Thymus (tissue), 11 donors: ENCODE measurements around the gene ABCA6. TPM values are rescaled to one million over a fixed set of nuclear protein-coding genes. Genes with fewer than 3 reads are reported as not detected.
"Not testable (repeated sequence)": the region's sequence is repeated elsewhere in the genome, so short reads cannot be mapped to it uniquely, and the experiment has no call there.

Source experiments
- DNase-seq, 9 donors: peaks; one replicate each; pipeline ENCODE4 v3.0.0-alpha.2; 2013; ENCODE audit warnings: low spot score in 9 of 9, low read depth in 6 of 9, missing footprints in 1 of 9
- H3K27ac ChIP-seq, 2 donors: one replicate each; pipeline ENCODE4 v1.5.1; 2013; ENCODE audit warnings: control low read depth in 1 of 2, low read depth in 1 of 2, low read length in 1 of 2, mild to moderate bottlenecking in 1 of 2, moderate library complexity in 1 of 2
- H3K27me3 ChIP-seq, 2 donors: one replicate each; pipeline ENCODE4 v1.5.1; 2013; ENCODE audit warnings: low read length in 1 of 2; ENCODE audit not compliant: control insufficient read depth in 2 of 2, insufficient read depth in 1 of 2
- H3K36me3 ChIP-seq, 2 donors: one replicate each; pipeline ENCODE4 v1.5.1; 2013; ENCODE audit warnings: low read length in 1 of 2, mild to moderate bottlenecking in 1 of 2, moderate library complexity in 1 of 2; ENCODE audit not compliant: control insufficient read depth in 2 of 2, insufficient read depth in 2 of 2
- H3K4me1 ChIP-seq, 2 donors: one replicate each; pipeline ENCODE4 v1.5.1; 2013; ENCODE audit warnings: low read length in 2 of 2; ENCODE audit not compliant: control insufficient read depth in 2 of 2, insufficient read depth in 2 of 2
- H3K4me3 ChIP-seq, 2 donors: one replicate each; pipeline ENCODE4 v1.5.1; 2013; ENCODE audit warnings: low read length in 2 of 2, control low read depth in 1 of 2, mild to moderate bottlenecking in 1 of 2
- H3K9me3 ChIP-seq, 2 donors: one replicate each; pipeline ENCODE4 v1.5.1; 2013; ENCODE audit warnings: low read length in 1 of 2, mild to moderate bottlenecking in 1 of 2; ENCODE audit not compliant: control insufficient read depth in 2 of 2, insufficient read depth in 1 of 2
- WGBS: extraction: QIAGEN DNeasy Blood & Tissue Kit; methylation state at CpG from one replicate; pipeline ENCODE4 v1.1.7; 2013; 5-methylcytosine and 5-hydroxymethylcytosine counted together
- polyA plus RNA-seq: library from polyadenylated mRNA; stranded (reverse); fragments of 200-250 nt; gene quantifications from one replicate; pipeline ENCODE4 v1.2.3, GENCODE V29; 2013
- total RNA-seq: library from RNA; stranded (reverse); fragments of 120-200 nt; gene quantifications from one replicate; pipeline ENCODE4 v1.2.4, GENCODE V29; 2013
- donor health status: healthy.

Gene ABCA6
- total and polyA plus RNA-seq, 2 donors = 5.0 to 5.5 TPM

- Histone ChIP-seq H3K4me3 (no peak overlapping the region), H3K27me3 (no peaks in the 10 kb centered on the region), H3K36me3 (no peaks in the 10 kb centered on the region), H3K9me3 (no peaks in the 10 kb centered on the region), H3K27ac (no peak overlapping the region), H3K4me1 (no peaks in the 10 kb centered on the region)
- DNase-seq = no peak
- 98% methylated on average over 4 of the region's 4 CpGs for WGBS
Observed at GRCh38 chr17:69175262-69175624, 33.5 kb upstream of the ABCA6 start.

DNA sequence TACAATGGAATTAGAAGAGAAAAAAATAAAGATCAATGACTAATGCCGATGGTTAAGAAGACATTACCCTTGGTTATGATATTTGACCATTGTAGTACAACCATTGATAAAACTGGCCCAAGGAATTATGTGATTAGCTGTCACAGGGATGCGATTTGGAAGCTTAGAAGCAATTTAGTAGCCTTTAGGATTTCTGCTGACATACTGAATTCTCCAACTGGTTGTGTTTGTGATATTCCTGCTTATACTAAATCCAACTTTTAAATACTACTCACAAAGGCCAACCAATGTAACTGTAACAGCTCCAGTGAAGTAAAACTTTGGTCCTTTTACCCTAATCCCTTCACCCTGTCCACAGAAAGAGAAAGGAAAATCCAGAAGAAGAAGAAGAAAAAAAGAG lies 31.4 kb upstream of the ABCA6 start:
- DNase-seq = no peak
- Histone ChIP-seq H3K4me3 (no peak overlapping the region), H3K27me3 (no peaks in the 10 kb centered on the region), H3K27ac (no peak overlapping the region), H3K4me1 (no peaks in the 10 kb centered on the region), H3K36me3 (no peaks in the 10 kb centered on the region), H3K9me3 (no peaks in the 10 kb centered on the region)
- 97% methylated on average over 2 of the region's 2 CpGs for WGBS

DNA sequence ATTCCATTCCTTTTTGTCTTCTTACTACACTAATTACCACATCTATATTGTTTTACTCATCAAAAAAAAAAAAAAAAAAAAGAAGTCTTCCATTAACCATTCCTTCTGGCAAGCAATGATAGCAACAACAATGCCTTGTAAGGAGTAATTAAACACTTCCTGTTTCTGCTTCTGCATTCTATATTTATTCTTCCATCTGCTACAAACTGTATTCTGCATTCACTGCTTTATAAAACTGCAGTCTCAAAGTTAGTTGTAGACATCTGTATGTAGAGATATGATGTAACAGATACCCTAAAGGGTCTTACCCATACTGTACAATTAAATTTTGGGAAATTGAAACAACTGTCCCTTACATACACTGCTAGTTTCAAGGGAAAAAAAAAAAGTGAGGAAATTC lies 28.7 kb upstream of the ABCA6 start:
- Histone ChIP-seq H3K36me3 (no peaks in the 10 kb centered on the region), H3K9me3 (no peaks in the 10 kb centered on the region), H3K4me1 (no peaks in the 10 kb centered on the region), H3K4me3 (no peak overlapping the region), H3K27me3 (no peaks in the 10 kb centered on the region), H3K27ac (no peak overlapping the region)
- DNase-seq = no peak

DNA sequence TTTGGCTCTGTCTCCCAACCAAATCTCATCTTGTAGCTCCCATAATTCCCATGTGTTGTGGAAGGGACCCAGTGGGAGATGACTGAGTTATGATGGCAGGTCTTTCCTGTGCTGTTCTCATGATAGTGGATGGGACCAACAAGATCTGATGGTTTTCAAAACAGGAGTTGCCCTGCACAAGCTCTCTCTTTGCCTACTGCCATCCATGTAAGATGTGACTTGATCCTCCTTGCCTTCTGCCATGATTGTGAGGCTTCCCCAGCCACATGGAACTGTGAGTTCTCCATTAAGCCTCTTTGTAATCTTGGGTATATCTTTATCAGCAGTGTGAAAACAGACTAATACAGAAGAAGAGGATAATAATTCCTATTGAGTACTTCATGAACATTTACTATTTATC lies 26.9 kb upstream of the ABCA6 start:
- not testable (repeated sequence) for H3K27ac ChIP-seq, H3K4me3 ChIP-seq, H3K27me3 ChIP-seq, H3K9me3 ChIP-seq, H3K36me3 ChIP-seq, DNase-seq, H3K4me1 ChIP-seq

DNA sequence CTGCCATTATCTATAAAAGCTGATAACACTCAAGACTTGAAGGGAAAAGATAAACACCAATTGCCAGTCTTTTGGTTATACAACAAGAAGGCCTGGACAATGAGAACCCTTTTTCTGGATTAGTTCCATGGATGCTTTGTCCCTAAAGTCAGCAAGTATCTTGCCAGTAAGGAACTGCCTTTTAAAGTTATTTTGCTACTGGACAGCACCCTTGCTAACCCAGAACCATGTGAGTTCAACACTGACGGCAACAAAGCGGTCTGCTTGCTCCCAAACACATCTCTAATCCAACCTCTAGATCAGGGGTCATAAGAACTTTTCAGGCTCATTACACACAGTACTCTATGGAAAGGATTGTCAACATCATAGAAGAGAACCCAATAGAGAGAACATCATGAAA lies 25.3 kb upstream of the ABCA6 start:
- H3K27ac ChIP-seq = no peak overlapping the region
- DNase-seq = no peak
- H3K4me1 ChIP-seq = no peaks in the 10 kb centered on the region
- 98% methylated on average over 2 of the region's 2 CpGs for WGBS
- H3K4me3 ChIP-seq = no peak overlapping the region
- no peaks in the 10 kb centered on the region for H3K36me3 ChIP-seq
- no peaks in the 10 kb centered on the region for H3K27me3 ChIP-seq
- no peaks in the 10 kb centered on the region for H3K9me3 ChIP-seq

GRCh38 chr17:69164206-69164605 lies 22.5 kb upstream of the ABCA6 start:
- Histone ChIP-seq H3K9me3 (no peaks in the 10 kb centered on the region), H3K36me3 (no peaks in the 10 kb centered on the region), H3K4me1 (no peaks in the 10 kb centered on the region), H3K4me3 (no peak overlapping the region), H3K27ac (no peak overlapping the region), H3K27me3 (no peaks in the 10 kb centered on the region)
- DNase-seq = no peak

GRCh38 chr17:69159418-69159817 lies 17.7 kb upstream of the ABCA6 start:
- no peaks in the 10 kb centered on the region for H3K27me3 ChIP-seq
- no peaks in the 10 kb centered on the region for H3K9me3 ChIP-seq
- no peak overlapping the region for H3K4me3 ChIP-seq
- no peak for DNase-seq
- H3K36me3 ChIP-seq = no peaks in the 10 kb centered on the region
- H3K27ac ChIP-seq = no peak overlapping the region
- H3K4me1 ChIP-seq = no peaks in the 10 kb centered on the region

DNA sequence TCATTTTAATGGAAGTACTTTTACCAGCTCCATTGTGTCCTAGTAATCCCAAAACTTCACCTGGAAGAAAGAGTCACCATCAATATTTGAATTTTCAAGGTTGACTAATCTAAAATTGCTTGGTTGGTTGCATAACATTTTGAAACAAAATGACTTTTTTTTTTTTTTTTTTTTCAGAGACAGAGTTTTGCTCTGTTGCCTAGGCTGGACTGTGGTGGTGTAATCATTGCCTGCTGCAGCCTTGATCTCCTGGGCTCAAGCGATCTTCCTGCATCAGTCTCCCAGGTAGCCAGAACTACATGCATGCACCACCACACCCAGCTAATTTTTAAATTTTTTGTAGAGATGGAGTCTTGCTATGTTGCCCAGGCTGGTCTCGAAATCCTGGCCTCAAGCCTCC lies 12.6 kb upstream of the ABCA6 start:
- H3K27me3 ChIP-seq = no peaks in the 10 kb centered on the region
- H3K27ac ChIP-seq = no peak overlapping the region
- 96% methylated on average over 2 of the region's 2 CpGs for WGBS
- no peaks in the 10 kb centered on the region for H3K36me3 ChIP-seq
- no peaks in the 10 kb centered on the region for H3K9me3 ChIP-seq
- DNase-seq = no peak
- H3K4me3 ChIP-seq = no peak overlapping the region
- H3K4me1 ChIP-seq = no peaks in the 10 kb centered on the region

DNA sequence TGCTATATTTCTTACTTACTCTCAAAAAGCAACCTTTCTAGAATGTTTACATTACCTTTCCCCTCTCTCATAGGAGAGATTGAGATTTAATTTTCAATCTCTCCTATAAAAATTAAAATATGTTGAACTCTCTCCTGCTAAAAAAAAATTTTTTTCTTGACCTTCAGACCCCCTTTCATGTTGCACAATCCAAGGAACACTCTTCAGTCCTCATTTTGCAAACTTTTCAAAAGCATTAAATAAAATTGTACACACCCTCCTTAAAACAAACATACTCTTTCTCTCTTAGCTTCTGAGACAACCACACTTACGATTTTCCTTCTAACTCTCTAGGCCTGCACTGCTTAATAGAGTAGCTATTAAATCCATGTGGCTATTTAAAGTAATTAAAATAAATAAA lies 8.6 kb upstream of the ABCA6 start:
- WGBS = 94% methylated on average over 1 of the region's 1 CpG
- no peaks in the 10 kb centered on the region for H3K36me3 ChIP-seq
- DNase-seq = no peak

DNA sequence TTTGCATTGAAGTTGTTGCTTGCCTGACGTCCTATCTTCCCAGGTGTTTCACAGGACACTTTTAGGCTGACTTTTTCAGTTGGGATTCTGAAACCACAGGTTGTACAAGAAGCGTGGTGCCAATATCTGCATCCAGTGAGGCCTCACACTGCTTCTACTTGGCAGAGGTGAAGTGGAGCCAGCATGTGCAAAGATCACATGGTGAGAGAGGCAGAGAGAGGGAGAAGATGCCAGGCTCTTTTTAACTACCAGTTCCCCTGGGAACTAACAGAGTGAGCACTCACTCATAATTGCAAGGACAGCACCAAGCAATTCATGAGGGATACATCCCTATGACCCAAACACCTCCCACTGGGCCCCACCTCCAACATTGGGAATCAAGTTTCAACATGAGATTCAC lies 5.8 kb upstream of the ABCA6 start:
- DNase-seq = no peak
- WGBS = 64% methylated on average over 2 of the region's 2 CpGs
- Histone ChIP-seq H3K27ac (no peak overlapping the region), H3K27me3 (no peaks in the 10 kb centered on the region), H3K4me1 (no peaks in the 10 kb centered on the region), H3K36me3 (no peaks in the 10 kb centered on the region), H3K9me3 (no peaks in the 10 kb centered on the region), H3K4me3 (no peak overlapping the region)

More for the DNA sequence above, 8.6 kb upstream of the ABCA6 start:
- Histone ChIP-seq H3K9me3 (no peaks in the 10 kb centered on the region), H3K4me3 (no peak overlapping the region), H3K27ac (no peak overlapping the region), H3K4me1 (no peaks in the 10 kb centered on the region), H3K27me3 (no peaks in the 10 kb centered on the region)
